ENCODE results near the gene SSH2. TPM values are rescaled to one million over a fixed set of nuclear protein-coding genes. Genes with fewer than 3 reads are reported as not detected.
"Not testable (repeated sequence)": the region's sequence is repeated elsewhere in the genome, so short reads cannot be mapped to it uniquely, and the experiment has no call there.

Gene SSH2
- total and polyA plus RNA-seq, 9 donors: 4.2 to 13.0 (median 11.8) TPM

GRCh38 chr17:29948448-29949215 lies 18.6 kb upstream of the SSH2 start:
- Histone ChIP-seq H3K27me3 (no peaks in the 10 kb centered on the region), H3K36me3 (no peaks in the 10 kb centered on the region), H3K9me3 (no peaks in the 10 kb centered on the region), H3K4me3 (no peak overlapping the region), H3K27ac (no peak overlapping the region), H3K4me1 (ENCODE audit: insufficient read depth) (no peaks in the 10 kb centered on the region)
- DNase-seq: no peak
- intact Hi-C loops (cut with DNase I): no loop called here
- TF ChIP-seq POLR2A (IDR thresholded peaks at IDR 0.05): no peak
- TF ChIP-seq CTCF (IDR thresholded peaks at IDR 0.05): no peak
- 51 to 68% (median 55%) methylated on average over 3 of the region's 3 CpGs for WGBS, 3 donors

- H3K27me3 ChIP-seq: no peaks in the 10 kb centered on the region
- no peak overlapping the region for H3K4me3 ChIP-seq
- no peak for DNase-seq
- intact Hi-C loops (cut with DNase I): no loop called here
- H3K36me3 ChIP-seq: no peaks in the 10 kb centered on the region
- H3K9me3 ChIP-seq: no peaks in the 10 kb centered on the region
- H3K27ac ChIP-seq: no peak overlapping the region
- H3K4me1 ChIP-seq (ENCODE audit: insufficient read depth): no peaks in the 10 kb centered on the region
- no peak for TF ChIP-seq EP300 (IDR thresholded peaks at IDR 0.05)
- TF ChIP-seq CTCF (IDR thresholded peaks at IDR 0.05): no peak
- TF ChIP-seq POLR2A (IDR thresholded peaks at IDR 0.05): no peak
- WGBS, 3 donors: 71 to 84% (median 77%) methylated on average over 2 of the region's 2 CpGs
These were observed 15.3 kb upstream of the SSH2 start for GRCh38 chr17:29945281-29945680.

GRCh38 chr17:29941334-29941733 lies 11.3 kb upstream of the SSH2 start, which contains the start of gene EFCAB5:
Gene EFCAB5, plus strand, starts transcription at chr17:29941634. Its CDS starts 163 bp downstream, at chr17:29941797.
- no peak within 1 kb of the TSS for H3K27ac ChIP-seq
- WGBS, 3 donors: 35 to 58% (median 57%) methylated on average over 1 of the region's 1 CpG
- H3K36me3 ChIP-seq: no peaks in the 10 kb centered on the region
- H3K9me3 ChIP-seq: no peaks in the 10 kb centered on the region
- TF ChIP-seq EP300 (IDR thresholded peaks at IDR 0.05) (no peak), POLR2A (IDR thresholded peaks at IDR 0.05) (no peak), CTCF (IDR thresholded peaks at IDR 0.05) (no peak)
- no peaks in the 10 kb centered on the region for H3K27me3 ChIP-seq
- intact Hi-C loops (cut with DNase I): no loop called here
- DNase-seq: no peak
- H3K4me3 ChIP-seq: no peak within 1 kb of the TSS
- H3K4me1 ChIP-seq (ENCODE audit: insufficient read depth): no peaks in the 10 kb centered on the region

- intact Hi-C loops (cut with DNase I): loop anchor here in 1 of 4 donors (10.0 kb wide), 1 partner anchor 132 kb away; no protein-coding TSS in a partner anchor
These were observed 6.7 kb upstream of the SSH2 start for GRCh38 chr17:29936724-29937123.

GRCh38 chr17:29935909-29936308 lies 5.9 kb upstream of the SSH2 start:
- not testable (repeated sequence) for H3K36me3 ChIP-seq; H3K27me3 ChIP-seq; H3K9me3 ChIP-seq; H3K4me3 ChIP-seq; DNase-seq; H3K4me1 ChIP-seq (ENCODE audit: insufficient read depth); H3K27ac ChIP-seq
- WGBS, 3 donors: 86 to 88% (median 88%) methylated on average over 3 of the region's 3 CpGs
- intact Hi-C loops (cut with DNase I): loop anchor here in 1 of 4 donors (10.0 kb wide), 1 partner anchor 131 kb away; no protein-coding TSS in a partner anchor

More at GRCh38 chr17:29936724-29937123, 6.7 kb upstream of the SSH2 start:
- Histone ChIP-seq H3K27ac (no peak overlapping the region), H3K4me1 (ENCODE audit: insufficient read depth) (no peaks in the 10 kb centered on the region), H3K4me3 (no peak overlapping the region), H3K27me3 (no peaks in the 10 kb centered on the region), H3K36me3 (no peaks in the 10 kb centered on the region), H3K9me3 (no peaks in the 10 kb centered on the region)
- 63 to 69% (median 63%) methylated on average over 2 of the region's 2 CpGs for WGBS, 3 donors
- TF ChIP-seq CTCF (IDR thresholded peaks at IDR 0.05) (no peak), EP300 (IDR thresholded peaks at IDR 0.05) (no peak), POLR2A (IDR thresholded peaks at IDR 0.05) (no peak)
- no peak for DNase-seq

Data from ovary (tissue), 9 donors.